NB4 (cell line): Measurements from ENCODE around the gene SNAI1.
"Not testable (repeated sequence)": the region's sequence is repeated elsewhere in the genome, so short reads cannot be mapped to it uniquely, and the experiment has no call there.

Source experiments
- DNase-seq: peaks from one replicate; pipeline ENCODE4 v3.0.0; 2010; ENCODE audit warnings: low read depth
- H3K4me3 ChIP-seq: one replicate; pipeline ENCODE4 v1.5.1; 2011; ENCODE audit warnings: mild to moderate bottlenecking, low read depth, low read length, moderate library complexity
- MYC ChIP-seq: IDR thresholded peaks from 2 replicates; pipeline ENCODE4 v1.6.1; 2011; ENCODE audit warnings: low read depth, low read length
- POLR2A ChIP-seq: IDR thresholded peaks from 2 replicates; pipeline ENCODE4 v1.6.1; 2011; ENCODE audit warnings: mild to moderate bottlenecking; ENCODE audit not compliant: insufficient read length; ENCODE audit errors: extremely low read depth
- TF ChIP-seq, protein P1 (sequence below): IDR thresholded peaks from 2 replicates; pipeline ENCODE4 v1.6.1; 2011; ENCODE audit warnings: low read depth, low read length
- TF ChIP-seq, protein P2 (sequence below): IDR thresholded peaks from one replicate; pipeline ENCODE4 v1.5.1; 2012; ENCODE audit warnings: low read depth, low read length

The SNAI1 gene

DNA sequence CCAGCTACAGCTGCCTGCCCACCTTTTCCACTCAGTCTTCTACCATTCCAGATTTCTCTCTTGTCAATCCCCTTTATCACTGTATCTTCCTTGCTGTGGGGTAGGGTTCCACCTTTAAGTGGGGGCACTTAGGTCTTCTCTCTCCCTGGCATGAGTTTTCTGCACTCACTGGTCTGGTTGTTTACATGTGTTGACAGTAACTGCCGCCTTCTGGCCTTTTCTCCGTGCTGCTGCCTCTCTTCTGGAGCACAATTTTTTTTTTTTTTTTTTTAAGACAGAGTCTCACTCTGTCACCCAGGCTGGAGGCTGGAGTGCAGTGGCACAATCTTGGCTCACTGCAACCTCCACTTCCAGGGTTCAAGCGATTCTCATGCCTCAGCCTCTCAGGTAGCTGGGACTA, 34.6 kb upstream of the SNAI1 start:
- no peak for DNase-seq
- no peak overlapping the region for H3K4me3 ChIP-seq
- TF ChIP-seq, protein P1, sequence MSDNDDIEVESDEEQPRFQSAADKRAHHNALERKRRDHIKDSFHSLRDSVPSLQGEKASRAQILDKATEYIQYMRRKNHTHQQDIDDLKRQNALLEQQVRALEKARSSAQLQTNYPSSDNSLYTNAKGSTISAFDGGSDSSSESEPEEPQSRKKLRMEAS = no peak
- TF ChIP-seq, protein P2, sequence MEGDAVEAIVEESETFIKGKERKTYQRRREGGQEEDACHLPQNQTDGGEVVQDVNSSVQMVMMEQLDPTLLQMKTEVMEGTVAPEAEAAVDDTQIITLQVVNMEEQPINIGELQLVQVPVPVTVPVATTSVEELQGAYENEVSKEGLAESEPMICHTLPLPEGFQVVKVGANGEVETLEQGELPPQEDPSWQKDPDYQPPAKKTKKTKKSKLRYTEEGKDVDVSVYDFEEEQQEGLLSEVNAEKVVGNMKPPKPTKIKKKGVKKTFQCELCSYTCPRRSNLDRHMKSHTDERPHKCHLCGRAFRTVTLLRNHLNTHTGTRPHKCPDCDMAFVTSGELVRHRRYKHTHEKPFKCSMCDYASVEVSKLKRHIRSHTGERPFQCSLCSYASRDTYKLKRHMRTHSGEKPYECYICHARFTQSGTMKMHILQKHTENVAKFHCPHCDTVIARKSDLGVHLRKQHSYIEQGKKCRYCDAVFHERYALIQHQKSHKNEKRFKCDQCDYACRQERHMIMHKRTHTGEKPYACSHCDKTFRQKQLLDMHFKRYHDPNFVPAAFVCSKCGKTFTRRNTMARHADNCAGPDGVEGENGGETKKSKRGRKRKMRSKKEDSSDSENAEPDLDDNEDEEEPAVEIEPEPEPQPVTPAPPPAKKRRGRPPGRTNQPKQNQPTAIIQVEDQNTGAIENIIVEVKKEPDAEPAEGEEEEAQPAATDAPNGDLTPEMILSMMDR = no peak
- no peak for TF ChIP-seq MYC
- TF ChIP-seq POLR2A = no peak

DNA sequence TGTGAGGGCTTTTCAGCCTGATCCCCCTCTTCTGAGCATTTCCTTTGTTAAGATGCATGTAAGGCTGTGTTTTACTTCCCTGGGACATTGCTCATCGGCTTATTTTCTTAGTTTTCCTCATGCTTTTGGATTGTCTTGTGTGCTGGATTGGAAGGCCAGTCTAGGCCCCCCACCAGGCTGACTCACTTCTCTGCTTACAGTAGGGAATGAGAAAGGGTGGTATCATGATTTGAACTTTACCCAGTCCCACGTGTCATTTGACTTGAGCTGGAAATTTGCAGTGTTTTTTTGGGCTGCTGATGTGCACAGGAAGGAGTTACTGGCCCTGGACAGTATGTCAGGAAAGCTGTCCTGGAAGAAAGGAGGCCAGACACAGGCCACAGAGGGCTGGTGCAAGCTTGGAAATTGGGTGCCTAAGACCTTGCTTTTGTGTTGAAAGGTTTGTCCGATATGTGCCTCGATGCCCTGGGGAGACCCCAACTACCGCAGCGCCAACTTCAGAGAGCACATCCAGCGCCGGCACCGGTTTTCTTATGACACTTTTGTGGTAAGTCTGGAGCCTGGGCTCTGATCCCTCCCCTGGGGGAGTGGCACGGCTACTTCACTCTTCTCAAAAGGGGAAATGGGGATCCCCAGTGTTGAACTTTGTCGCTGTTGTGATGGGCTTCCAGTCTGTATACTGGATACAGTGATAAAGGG, 33.8 kb upstream of the SNAI1 start:
- DNase-seq = no peak
- TF ChIP-seq, protein P1 = no peak
- H3K4me3 ChIP-seq = no peak overlapping the region

DNA sequence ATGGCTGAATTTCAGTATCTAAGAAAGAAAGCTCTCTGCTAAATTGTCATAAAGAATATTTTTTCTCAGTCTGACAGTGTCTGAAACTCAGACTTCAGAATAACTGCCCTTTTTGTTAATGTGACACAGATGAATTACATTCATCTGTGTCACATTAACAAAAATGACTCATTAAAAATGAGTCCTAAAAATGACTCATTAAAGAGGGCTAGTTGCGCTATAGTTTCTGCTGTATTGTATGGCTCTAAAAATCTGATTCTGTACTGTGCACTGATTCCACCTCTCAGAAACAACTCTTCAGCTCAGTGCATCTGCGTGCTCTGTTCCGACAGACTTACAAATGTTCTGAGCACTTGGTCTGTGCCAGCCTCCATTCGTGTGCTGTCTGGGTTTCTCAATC, 31.6 kb upstream of the SNAI1 start:
- TF ChIP-seq POLR2A (no peak), MYC (no peak)
- TF ChIP-seq, protein P1 = no peak
- TF ChIP-seq, protein P2 = no peak
- no peak overlapping the region for H3K4me3 ChIP-seq
- DNase-seq = no peak

DNA sequence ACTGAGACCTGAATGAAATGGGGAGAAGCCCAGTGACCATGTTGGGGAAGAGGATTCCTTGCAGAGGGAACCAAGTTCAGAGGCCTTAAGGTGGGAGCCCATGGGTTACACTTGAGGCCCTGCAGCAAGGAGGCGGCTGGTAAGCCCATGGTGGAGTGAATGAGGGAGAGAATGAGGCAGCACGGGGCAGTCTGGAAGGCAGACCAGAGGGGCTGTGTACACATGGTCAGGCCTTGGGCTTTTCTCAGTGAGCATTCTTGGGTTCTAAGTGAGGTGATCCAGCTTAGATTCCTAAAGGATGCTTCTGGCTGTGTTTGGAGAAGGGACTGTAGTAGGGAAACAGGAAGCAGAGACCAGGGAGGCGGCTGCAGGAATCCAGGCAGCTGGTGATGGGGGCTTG, 27.6 kb upstream of the SNAI1 start:
- no peak overlapping the region for H3K4me3 ChIP-seq
- DNase-seq = no peak
- no peak for TF ChIP-seq MYC
- TF ChIP-seq, protein P2 = no peak
- TF ChIP-seq, protein P1 = no peak
- no peak for TF ChIP-seq POLR2A

DNA sequence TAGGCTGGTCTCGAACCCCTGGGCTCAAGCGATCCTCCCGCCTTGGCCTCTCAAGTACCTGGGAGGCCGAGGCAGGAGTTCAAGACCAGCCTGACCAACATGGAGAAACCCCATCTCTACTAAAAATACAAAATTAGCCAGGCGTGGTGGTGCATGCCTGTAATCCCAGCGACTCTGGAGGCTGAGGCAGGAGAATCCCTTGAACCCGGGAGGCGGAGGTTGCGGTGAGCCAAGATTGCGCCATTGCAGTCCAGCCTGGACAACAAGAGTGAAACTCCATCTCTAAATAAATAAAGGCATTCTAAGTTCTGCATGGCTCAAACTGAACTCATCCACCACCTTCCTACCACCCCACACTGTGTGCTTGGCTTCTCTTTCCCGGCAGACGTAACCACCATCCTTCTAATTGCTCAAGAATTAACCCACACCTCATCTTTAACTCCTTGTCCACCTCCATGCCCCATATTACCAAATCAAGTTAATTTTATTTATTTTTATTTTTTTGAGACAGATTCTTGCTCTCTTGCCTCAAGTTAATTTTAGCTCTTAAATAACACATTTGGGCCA, 26.9 kb upstream of the SNAI1 start:
- DNase-seq, H3K4me3 ChIP-seq: not testable (repeated sequence)

DNA sequence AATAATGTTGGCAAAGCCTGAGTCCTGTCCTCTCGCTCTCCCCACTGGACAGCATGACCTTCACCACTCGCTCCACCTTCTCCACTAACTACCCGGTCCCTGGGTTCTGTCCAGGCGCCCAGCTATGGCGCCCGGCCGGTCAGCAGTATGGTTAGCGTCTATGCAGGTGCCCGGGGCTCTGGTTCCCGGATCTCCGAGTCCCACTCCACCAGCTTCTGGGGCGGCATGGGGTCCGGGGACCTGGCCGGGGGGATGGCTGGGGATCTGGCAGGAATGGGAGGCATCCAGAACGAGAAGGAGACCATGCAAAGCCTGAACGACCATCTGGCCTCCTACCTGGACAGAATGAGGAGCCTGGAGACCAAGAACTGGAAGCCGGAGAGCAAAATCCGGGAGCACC, 26.1 kb upstream of the SNAI1 start:
- TF ChIP-seq, protein P2 = no peak
- TF ChIP-seq MYC (no peak), POLR2A (no peak)
- TF ChIP-seq, protein P1 = no peak
- DNase-seq = no peak
- H3K4me3 ChIP-seq = no peak overlapping the region

DNA sequence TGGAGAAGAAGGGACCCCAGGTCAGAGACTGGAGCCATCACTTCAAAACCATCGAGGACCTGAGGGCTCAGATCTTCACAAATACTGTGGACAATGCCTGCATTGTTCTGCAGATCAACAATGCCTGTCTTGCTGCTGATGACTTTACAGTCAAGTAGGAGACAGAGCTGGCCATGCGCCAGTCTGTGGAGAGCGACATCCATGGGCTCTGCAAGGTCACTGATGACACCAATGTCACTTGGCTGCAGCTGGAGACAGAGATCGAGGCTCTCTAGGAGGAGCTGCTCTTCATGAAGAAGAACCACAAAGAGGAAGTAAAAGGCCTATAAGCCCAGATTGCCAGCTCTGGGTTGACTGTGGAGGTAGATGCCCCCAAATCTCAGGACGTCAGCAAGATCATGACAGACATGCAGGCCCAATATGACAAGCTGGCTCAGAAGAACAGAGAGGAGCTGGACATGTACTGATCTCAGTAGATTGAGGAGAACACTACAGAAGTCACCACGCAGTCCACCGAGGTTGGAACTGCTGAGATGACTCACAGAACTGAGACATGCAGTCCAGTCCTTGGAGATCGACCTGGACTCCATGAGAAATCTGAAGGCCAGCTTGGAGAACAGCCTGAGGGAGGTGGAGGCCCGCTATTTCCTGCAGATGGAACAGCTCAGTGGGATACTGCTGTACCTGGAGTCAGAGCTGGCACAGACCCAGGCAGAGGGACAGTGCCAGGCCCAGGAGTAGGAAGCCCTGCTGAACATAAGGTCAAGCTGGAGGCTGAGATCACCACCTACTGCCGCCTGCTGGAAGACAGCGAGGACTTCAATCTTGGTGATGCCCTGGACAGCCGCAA, 25.5 kb upstream of the SNAI1 start:
- peak; percentile 77 for DNase-seq

More for the DNA sequence above, 25.5 kb upstream of the SNAI1 start:
- not testable (repeated sequence) for H3K4me3 ChIP-seq
